Activated CD4-positive, alpha-beta T cell treated with anti-CD3 and anti-CD28 coated beads, Interleukin-2, amount 50 U/mL, for 48 hours (primary cell): ENCODE data around the gene TFPI2.
A peak's percentile ranks its signal among the peaks of the same experiment; 100 is the strongest.
"Not testable (repeated sequence)": the region's sequence is repeated elsewhere in the genome, so short reads cannot be mapped to it uniquely, and the experiment has no call there.

Source experiments
- DNase-seq, 2 experiments: peaks; one replicate each; pipeline ENCODE4 v3.0.0-alpha.2; 2020

TFPI2 gene, protein sequence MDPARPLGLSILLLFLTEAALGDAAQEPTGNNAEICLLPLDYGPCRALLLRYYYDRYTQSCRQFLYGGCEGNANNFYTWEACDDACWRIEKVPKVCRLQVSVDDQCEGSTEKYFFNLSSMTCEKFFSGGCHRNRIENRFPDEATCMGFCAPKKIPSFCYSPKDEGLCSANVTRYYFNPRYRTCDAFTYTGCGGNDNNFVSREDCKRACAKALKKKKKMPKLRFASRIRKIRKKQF

DNA sequence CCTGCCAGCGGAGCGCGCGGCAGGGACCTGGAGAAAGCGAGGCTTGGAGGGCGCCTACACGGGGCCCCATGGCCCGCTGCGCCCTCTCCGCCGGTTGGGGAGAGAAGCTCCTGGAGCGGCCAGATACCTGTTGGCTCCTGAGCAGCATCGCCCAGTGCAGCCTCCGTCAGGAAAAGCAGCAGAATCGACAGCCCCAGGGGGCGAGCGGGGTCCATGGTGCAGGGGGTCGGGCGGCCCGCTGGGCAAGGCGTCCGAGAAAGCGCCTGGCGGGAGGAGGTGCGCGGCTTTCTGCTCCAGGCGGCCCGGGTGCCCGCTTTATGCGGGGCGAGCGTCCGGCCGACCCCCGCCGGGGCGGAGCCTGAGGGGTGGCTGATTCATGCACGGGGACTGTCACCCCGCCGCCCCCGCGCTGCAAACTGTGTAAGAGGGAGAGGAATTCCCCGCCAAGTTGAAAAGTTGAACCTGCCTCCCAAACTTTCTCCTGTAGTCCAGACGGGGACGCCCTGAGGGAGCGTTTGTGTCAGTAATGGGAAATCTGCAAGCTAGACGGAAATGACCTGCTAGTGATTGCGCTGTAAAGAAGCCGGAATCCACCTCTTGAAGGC is at the start of gene TFPI2:
Gene TFPI2, minus strand, starts transcription at position 290 of the 605 bp plus-strand sequence. Its CDS starts 75 bp downstream, at position 215.
- peak in 1 of 2 experiments; percentile 23 for DNase-seq

DNA sequence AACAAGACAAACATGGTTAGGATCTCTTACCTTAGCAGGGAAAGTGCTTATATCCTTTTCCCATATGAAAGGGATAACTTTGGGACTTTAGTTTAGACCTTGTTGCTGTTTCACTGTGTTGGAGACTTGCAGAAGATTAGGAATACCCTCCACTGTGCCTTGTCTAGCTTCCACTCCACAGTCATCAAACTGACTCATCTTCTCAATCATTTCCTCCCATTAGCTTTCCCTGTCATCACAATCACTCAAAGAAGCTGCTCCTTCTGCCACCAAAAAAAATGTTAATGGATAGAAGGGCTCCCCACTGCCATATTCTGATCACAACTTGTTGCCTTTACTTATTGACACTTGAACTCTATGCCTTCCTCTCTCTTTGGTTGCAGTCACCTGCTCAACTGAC is 47.7 kb upstream of the TFPI2 start:
- no peak for DNase-seq

DNA sequence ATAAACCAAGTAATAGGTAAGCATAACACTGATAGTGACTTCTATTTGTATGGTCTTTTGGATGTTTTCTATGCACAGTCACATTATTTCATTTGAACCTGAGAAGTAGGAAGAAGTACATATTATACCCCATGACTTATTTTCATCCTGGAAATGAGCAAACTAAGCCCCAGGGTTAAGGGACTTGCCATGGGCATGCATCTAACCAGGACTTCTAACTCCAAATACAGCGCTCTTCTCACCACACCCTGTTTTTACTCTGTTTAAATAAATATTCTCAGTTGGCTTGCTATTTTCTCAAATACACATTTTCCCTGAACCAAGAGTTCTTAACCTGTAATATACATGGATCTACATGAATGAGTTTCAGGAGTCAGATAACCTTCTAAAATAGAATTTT is 47.3 kb upstream of the TFPI2 start:
- no peak for DNase-seq

DNA sequence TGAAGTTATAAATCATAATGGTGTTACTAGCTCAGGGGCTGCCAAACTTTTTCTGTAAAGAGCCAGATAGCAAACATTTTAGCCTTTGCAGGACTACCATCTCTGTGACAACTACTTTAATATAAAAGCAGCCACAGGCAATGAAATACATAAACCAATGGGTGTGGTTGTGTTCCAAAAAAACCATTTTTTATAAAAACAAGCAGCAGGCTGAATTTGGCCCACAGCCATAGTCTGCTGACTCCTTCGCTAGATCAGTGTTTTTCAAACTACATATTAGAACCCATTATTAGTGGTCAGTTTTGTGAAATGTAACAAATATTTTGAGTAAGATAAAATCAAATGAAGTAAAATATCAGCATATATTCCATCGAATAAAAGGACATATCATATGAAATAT is 44.5 kb upstream of the TFPI2 start:
- no peak for DNase-seq

DNA sequence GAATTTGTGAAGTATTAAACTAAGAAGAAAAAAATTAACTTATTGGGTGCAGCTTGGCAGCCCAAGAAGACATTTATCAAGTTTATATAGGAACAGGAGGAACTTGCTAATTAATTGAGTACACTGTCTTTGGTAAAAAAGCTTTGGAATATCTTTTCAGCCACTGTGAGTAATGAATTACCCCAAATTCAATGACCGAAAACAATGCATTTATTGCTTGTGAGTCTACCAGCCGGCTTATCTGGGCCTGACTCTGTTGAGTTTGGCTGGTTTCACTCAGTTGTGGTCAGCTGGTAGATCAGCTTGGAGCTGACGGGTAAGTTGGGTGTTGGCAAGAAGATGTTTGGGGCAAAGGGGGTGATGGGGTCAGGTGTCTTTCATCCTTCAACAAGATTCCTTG is 42.6 kb upstream of the TFPI2 start:
- DNase-seq, result no peak

DNA sequence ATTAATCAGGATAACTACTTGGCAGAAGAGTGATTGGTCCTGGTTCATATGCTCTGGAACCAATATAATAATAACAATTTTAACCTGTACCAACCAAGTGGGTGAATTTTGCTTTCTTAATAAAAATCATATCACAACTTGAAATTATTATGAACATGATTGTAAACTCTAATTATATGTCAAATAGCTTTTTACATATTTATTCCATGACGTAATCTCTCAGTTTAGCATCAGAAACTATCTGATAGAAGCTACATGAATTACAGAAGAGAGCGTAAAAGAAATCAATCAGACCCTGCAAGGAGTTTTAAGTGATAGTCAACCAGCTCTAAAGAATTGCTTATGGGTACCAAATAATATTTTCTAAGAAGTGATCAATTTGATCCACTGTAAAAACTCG is 41.1 kb upstream of the TFPI2 start:
- no peak for DNase-seq

DNA sequence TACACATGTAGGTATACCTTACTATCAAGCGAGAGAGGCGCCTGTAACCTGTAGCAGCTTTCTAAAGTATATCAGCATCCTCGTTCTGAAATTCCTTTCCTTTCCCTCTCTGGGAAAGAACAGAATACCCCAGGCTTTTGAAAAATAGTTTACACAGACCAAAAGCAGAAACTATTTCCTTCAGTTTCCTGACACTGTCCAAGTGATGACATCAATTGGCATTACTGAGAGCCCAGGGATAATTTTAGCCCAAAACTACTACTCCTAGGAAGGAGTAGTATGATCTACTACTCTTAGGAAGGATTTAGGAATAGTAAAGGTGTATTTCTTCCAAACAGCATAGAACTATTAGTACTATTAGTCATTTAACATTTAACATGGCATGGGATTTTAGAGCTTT is 37.0 kb upstream of the TFPI2 start:
- DNase-seq, result no peak

DNA sequence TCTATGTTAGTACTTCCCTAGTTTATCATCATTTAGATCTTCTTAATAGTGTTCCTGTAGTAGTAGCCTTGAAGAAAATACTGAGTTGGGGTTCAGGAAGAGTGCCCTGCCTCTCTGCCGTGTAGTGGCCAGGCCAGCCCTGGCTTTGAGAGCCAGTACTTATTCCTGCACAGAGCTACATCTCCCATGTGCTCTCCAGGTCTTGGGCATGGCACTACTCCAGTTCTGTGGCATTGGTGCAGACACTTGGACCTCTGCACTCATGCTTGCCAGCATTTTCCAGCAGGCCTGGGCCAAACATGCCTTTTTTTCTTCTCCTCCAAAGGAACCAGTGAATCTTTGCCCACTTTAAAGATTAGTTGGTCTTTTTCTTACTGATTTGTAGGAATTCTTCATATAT is 36.2 kb upstream of the TFPI2 start:
- no peak for DNase-seq

DNA sequence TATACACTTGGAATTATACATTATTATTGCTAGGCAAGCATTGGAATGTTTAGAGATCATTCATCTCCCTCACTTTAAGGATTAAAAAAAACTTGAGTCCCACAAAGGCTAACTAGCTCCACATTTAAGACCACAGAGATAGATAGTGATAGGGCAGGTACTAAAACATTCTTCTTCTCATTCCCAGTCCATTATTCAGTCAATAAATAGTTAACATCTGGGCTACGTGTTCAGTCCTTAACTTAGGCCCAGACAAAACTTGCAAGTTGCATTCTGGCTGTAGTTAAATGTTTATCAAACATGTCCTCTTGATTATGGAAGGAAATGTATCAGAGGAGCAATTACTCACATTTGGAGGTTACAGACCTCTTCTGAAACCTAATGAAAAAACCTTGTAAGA is 33.4 kb upstream of the TFPI2 start:
- DNase-seq, result no peak

DNA sequence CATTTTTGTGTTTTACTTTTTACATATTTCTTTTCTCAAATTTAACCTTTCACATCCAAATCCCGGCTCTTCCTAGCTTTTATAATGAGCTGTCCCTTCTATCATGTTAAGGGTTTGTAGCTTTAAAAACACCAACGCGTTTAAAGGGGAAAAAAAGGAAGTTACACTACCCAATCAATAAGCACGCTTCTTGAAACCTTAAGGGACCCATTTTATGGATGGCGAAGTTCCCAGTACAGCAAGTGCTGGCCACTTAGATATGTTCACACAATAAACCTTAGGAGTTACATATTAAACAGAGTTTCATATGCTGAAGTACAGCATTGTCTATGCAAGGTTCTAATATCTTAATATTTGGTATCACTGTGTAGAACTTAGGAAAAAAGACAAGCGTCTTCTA is 32.7 kb upstream of the TFPI2 start:
- no peak for DNase-seq

DNA sequence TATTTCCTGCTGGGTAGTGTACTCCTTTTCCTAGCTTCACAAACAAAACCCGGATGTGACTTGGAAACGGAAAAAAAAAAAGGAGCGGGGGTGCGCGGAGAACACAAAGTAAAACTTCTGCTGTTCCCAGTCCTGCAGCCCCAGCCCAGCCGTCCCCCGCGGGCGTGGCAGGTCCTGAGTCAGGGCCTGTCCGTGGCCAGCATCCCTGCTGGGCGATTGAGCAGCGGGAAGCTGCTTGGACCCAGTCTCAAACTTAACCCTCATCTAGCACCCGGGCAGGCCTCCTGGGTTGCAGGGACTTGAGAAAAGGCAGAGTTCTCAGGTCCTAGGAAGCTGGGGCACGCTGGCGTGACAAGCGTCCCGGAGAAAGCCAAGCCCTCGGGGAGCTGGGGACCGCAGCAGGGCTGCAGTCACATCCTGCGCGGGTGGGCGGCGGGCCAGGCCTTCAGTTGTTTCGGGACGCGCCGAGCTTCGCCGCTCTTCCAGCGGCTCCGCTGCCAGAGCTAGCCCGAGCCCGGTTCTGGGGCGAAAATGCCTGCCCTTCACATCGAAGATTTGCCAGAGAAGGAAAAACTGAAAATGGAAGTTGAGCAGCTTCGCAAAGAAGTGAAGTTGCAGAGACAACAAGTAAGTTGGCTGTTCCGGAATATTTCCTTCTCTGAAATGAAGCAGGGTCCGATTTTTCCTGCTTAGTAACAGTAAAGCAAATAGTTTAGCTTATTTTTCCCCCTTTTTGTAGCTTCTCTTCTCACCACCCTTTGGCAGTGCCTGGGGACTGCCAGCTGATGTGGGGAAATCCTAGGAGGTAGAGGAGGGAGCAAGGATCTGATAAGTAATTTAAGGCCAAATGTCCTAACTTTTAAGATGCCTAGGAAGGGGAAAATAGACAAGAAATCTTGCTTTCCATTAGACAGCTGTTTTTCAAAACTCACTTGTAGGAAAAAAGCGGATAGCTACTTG is 31.3 kb upstream of the TFPI2 start, which contains the start of gene GNG11:
Gene GNG11, plus strand, starts transcription at position 129 of the 960 bp plus-strand sequence. Its CDS starts 403 bp downstream, at position 532.
- peak; percentile 33 to 44 for DNase-seq

DNA sequence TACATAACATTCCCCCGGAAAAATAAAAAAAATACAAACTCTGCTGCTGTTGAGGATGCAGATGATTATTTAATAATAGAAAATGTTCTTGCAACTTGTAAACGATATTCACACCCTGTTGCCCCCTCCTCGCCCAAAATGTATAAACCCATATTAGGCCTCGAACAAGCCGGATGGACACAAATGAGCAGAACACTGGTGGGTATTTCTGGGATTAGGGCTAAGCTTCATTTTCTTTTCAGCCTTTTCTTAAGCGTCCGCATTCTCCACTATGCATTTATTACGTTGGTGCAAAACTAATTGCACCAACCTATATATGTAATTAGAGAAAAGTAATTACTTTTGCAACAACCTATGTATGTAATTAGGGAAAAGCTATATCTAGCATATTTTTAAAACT is 30.6 kb upstream of the TFPI2 start:
- DNase-seq, result no peak

DNA sequence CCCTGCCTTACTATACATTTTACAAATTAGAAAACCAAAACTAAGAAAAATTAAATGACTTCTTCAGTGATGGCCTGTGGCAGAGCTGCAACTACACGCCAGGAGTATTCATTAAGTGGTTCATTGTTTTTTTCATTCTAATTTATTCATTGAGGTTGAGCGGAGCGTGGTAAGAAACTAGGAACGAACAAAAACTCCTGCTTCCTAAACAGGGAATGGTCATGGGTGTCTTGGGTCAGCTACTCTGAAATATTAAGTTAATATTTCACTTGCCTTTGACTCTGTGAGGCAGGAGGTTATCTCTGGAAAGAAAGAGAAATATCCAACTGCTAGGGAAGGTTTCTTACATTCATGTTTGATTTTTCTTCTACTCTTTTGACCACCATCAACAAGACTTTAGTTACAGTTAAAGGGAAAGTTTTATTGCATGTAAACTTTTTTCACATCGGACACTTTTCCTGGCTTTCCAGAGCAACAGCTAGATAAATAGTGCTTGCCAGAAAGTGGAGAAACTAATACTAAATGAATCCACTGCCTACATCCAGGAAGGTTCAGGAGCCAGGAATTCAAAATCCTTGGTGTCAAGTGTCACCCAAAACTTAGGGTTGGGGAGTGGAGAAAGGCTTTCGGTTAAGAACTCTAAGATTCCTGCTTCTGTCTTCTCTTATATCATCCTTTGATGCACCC is 30.1 kb upstream of the TFPI2 start:
- DNase-seq, result no peak

DNA sequence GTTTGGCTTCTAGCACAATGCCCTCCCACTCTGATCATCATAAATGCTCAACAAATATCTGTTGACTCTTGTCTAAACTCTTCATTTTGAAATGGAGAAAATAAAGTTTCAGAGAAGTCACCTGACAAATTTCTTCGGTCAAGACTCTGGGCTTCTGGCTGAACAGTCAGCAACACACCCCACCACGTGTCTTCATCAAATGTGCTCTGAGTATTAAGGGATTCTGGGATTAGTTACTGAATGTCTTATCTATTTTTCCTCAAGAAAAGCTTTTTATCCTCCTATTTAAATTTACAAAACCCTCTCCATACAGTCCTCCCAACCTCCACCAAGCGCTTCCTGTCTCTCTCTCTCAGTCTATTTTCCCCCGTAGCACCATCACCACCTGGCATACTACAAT is 25.8 kb upstream of the TFPI2 start:
- DNase-seq, result not testable (repeated sequence)

DNA sequence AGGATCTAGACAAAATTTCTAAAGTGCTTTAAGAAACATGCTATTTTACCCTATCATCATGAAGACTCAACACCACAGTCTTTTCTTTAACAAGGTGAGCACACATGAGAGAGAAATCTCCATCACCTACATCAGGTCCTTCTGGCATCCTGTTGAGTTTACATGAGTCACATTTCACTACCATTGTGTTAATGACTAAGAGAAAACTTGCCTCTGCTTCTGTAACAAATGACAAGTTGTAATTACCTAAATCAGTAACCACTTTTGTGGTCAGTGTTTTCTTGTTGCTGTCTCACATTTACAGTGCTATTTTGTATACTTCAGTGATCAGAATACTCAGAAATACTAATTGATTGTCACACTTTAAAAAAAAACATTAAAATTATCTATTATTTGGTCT is 25.3 kb upstream of the TFPI2 start:
- not testable (repeated sequence) for DNase-seq

DNA sequence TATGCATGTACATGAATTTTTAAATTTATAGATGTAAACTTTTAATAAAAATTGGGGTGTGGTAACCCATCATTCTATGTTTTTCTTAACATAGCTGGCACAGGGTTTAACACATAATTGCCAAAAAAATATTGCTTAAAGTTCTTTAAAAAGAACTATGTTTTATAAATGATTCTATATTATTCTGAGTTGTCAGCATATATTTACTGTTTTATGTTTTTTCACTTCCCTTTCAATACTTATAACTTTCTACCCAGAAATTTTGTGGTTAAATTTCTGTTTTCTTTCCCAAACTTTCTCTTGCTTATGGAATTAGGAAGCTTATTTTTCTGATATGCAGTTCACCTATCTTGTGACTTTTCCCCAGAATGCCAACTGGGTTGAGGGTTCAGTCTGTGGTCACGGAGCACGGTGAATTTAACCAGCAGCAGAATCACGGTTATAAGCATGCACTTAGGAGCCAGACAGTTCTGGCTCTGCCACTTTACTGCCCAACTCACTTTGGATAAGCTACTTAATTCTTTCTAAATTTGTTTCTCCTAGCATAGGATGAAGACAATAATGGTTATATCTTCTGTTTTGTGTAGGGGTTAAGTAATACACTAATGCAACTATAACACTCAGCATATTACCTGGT is 24.8 kb upstream of the TFPI2 start:
- not testable (repeated sequence) for DNase-seq

DNA sequence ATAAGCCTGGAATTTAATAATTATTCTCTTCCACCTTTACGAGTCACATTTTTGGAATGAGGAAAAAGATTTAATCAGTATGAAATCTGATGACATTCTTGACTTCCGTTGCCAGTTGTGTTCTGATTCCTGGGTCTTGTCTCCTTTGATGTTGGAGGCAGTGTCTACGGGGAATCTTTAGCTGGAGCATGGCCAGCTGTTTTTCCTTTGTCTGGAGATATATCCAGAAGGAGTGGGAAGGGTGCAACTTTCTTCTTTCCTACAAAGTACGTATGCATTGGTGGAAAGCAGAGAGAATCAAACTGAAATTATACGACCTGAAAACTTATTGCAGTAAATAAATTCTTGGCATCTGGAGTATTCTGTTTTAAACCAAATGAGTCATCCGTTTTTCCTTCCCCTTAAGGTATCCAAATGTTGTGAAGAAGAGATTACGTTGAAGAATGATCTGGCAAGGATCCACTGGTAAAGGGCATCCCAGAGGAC is 24.1 kb upstream of the TFPI2 start:
- no peak for DNase-seq

DNA sequence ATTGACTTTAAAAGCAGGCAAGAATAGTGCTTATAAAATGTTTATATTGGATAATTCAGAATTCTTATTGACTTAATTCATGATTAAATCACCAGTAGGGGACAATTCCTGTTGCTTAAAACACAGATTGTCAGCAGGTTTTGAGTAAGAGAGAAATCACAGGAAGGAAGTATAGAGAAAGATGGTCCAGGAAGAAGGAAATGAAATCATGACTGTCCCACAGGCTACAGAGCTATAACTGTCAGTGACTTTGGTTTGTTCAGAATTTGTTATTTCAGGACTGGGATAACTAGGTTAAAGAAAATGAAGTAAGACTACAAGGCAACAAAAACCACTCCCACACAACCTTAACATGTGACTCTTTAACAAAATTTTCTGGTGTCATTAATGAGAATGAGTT is 22.6 kb upstream of the TFPI2 start:
- no peak for DNase-seq

DNA sequence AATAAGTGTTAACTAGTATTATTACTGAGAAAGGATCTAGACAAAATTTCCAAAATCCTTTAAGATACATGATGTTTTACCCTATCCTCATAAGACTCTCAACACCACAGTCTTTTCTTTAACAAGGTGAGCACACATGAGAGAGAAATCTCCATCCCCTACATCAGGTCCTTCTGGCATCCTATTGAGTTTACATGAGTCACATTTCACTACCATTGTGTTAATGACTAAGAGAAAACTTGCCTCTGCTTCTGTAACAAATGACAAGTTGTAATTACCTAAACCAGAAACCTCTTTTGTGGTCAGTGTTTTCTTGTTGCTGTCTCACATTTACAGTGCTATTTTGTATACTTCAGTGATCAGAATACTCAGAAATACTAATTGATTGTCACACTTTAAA is 21.1 kb upstream of the TFPI2 start:
- not testable (repeated sequence) for DNase-seq

DNA sequence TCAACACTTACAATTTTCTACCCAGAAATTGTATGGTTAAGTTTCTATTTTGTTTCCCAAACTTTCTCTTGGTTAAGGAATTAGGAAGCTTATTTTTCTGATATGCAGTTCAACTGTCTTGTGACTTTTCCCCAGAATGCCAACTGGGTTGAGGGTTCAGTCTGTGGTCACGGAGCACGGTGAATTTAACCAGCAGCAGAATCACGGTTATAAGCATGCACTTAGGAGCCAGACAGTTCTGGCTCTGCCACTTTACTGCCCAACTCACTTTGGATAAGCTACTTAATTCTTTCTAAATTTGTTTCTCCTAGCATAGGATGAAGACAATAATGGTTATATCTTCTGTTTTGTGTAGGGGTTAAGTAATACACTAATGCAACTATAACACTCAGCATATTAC is 20.7 kb upstream of the TFPI2 start:
- DNase-seq, result not testable (repeated sequence)

DNA sequence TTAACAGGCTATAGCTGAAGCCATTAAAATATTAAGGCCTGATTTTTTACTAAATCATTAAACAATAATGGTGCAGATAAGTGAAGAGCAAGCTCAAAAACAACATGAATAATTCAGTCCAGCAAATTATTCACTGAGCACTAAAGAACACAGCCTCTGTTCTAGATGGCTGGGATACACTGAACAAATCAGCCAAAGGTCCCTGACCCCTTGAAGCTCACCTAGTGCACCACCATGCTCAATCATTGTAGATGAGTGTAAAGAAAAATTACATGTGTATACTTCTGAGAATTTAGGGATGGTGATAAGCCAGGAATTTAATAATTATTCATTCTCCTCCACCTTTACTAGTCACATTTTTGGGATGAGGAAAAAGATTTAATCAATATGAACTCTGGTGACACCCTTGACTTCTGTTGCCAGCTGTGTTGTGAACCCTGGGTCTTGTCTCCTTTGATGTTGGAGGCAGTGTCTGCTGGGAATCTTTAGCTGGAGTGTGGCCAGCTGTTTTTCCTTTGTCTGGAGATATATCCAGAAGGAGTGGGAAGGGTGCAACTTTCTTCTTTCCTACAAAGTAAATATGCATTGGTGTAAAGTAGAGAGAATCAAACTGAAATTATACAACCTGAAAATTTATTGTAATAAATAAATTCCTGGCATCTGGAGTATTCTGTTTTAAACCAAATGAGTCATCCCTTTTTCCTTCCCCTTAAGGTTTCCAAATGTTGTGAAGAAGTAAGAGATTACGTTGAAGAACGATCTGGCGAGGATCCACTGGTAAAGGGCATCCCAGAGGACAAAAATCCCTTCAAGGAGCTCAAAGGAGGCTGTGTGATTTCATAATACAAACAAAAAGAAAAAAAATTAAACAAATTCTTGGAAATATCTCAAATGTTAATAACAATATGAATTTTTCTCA is 19.8 kb upstream of the TFPI2 start:
- no peak for DNase-seq
